Lung (tissue), 12 donors: ENCODE measurements around the gene TMEM8B. TPM values are rescaled to one million over a fixed set of nuclear protein-coding genes. Genes with fewer than 3 reads are reported as not detected.

Experiments used
- ATAC-seq: fragments of 200-7000 bp; cut with Tn5 transposase; one replicate; pipeline ENCODE4 v1.9.1; 2020; ENCODE audit warnings: moderate number of reproducible peaks; ENCODE audit not compliant: insufficient read depth, low FRiP score
- DNase-seq, 3 donors: peaks; one replicate each; pipeline ENCODE4 v3.0.0-alpha.2; 2013 to 2017
- H3K27ac ChIP-seq, 2 donors: one replicate each; pipeline ENCODE4 v1.5.1; 2013; ENCODE audit warnings: mild to moderate bottlenecking in 2 of 2, moderate library complexity in 2 of 2, control low read depth in 1 of 2, inconsistent platforms in 1 of 2, low read depth in 1 of 2, low read length in 1 of 2
- H3K27me3 ChIP-seq, 3 donors: one replicate each; pipeline ENCODE4 v1.5.1; 2013; ENCODE audit warnings: low read length in 2 of 3; ENCODE audit not compliant: control insufficient read depth in 3 of 3, insufficient read depth in 3 of 3
- H3K36me3 ChIP-seq, 4 donors: one replicate each; pipeline ENCODE4 v1.5.1; 2013; ENCODE audit warnings: low read length in 4 of 4, mild to moderate bottlenecking in 1 of 4, moderate library complexity in 1 of 4; ENCODE audit not compliant: control insufficient read depth in 4 of 4, insufficient read depth in 4 of 4
- H3K4me1 ChIP-seq, 5 donors: one replicate each; pipeline ENCODE4 v1.5.1; 2013; ENCODE audit warnings: low read length in 5 of 5, mild to moderate bottlenecking in 2 of 5, moderate library complexity in 1 of 5; ENCODE audit not compliant: control insufficient read depth in 5 of 5, insufficient read depth in 5 of 5
- H3K4me3 ChIP-seq: one replicate; pipeline ENCODE4 v1.5.1; 2013; ENCODE audit warnings: mild to moderate bottlenecking, control low read depth, moderate library complexity
- H3K9ac ChIP-seq, 2 donors: one replicate each; pipeline ENCODE4 v1.5.1; 2013; ENCODE audit warnings: low read length in 2 of 2, control low read depth in 1 of 2; ENCODE audit not compliant: insufficient read depth in 1 of 2
- H3K9me3 ChIP-seq, 4 donors: one replicate each; pipeline ENCODE4 v1.5.1; 2013; ENCODE audit warnings: low read length in 3 of 4, mild to moderate bottlenecking in 1 of 4, moderate library complexity in 1 of 4; ENCODE audit not compliant: control insufficient read depth in 4 of 4, insufficient read depth in 3 of 4
- WGBS, 2 donors: extraction: QIAGEN DNeasy Blood & Tissue Kit; methylation state at CpG; one replicate each; pipeline ENCODE4 v1.1.7; 2013; 5-methylcytosine and 5-hydroxymethylcytosine counted together
- polyA plus RNA-seq, 2 donors: library from polyadenylated mRNA; stranded (reverse); fragments of 200-250 nt; gene quantifications; one replicate each; pipeline ENCODE4 v1.2.1, GENCODE V29; 2013
- total RNA-seq, 2 donors: library from RNA; depleted of rRNA in 1 of 2; stranded (reverse); fragments of >200 nt in 1 of 2; gene quantifications; one replicate each; pipeline ENCODE4 v1.2.1, GENCODE V29; 2014 to 2021
- TF ChIP-seq, protein P1 (sequence below): IDR thresholded peaks from 2 replicates; pipeline ENCODE4 v1.5.1; 2012; ENCODE audit warnings: mild to moderate bottlenecking; ENCODE audit errors: control extremely low read depth, extremely low read depth
- donor health status: control.
- donor health status: control.
- donor health status: Bipolar disorder and iron deficiency.
- donor health status: healthy.
- donor health status: DM: yes; HTN: yes; CAD: no.

Gene TMEM8B
- total and polyA plus RNA-seq, 4 donors: 6.3 to 13.1 (median 9.1) TPM

GRCh38 chr9:35861161-35861897 lies 32.3 kb downstream of the TMEM8B start:
- Histone ChIP-seq H3K27ac (no peak overlapping the region), H3K36me3 (no peaks in the 10 kb centered on the region), H3K4me3 (no peak overlapping the region), H3K9ac (no peak overlapping the region), H3K4me1 (peaks cover 0 to 11% (median 0%) of the 10 kb centered on the region in 5 donors), H3K9me3 (no peaks in the 10 kb centered on the region), H3K27me3 (no peaks in the 10 kb centered on the region)
- ATAC-seq (no peak), DNase-seq (no peak)
- 73 to 74% methylated on average over 12 of the region's 12 CpGs for WGBS, 2 donors
- TF ChIP-seq, protein P1, sequence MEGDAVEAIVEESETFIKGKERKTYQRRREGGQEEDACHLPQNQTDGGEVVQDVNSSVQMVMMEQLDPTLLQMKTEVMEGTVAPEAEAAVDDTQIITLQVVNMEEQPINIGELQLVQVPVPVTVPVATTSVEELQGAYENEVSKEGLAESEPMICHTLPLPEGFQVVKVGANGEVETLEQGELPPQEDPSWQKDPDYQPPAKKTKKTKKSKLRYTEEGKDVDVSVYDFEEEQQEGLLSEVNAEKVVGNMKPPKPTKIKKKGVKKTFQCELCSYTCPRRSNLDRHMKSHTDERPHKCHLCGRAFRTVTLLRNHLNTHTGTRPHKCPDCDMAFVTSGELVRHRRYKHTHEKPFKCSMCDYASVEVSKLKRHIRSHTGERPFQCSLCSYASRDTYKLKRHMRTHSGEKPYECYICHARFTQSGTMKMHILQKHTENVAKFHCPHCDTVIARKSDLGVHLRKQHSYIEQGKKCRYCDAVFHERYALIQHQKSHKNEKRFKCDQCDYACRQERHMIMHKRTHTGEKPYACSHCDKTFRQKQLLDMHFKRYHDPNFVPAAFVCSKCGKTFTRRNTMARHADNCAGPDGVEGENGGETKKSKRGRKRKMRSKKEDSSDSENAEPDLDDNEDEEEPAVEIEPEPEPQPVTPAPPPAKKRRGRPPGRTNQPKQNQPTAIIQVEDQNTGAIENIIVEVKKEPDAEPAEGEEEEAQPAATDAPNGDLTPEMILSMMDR: no peak

GRCh38 chr9:35862328-35862727 lies 33.3 kb downstream of the TMEM8B start:
- no peaks in the 10 kb centered on the region for H3K9me3 ChIP-seq
- no peaks in the 10 kb centered on the region for H3K36me3 ChIP-seq
- no peak overlapping the region for H3K4me3 ChIP-seq
- TF ChIP-seq, protein P1: no peak
- DNase-seq (no peak), ATAC-seq (no peak)
- 87 to 88% methylated on average over 4 of the region's 4 CpGs for WGBS, 2 donors
- no peak overlapping the region for H3K9ac ChIP-seq
- no peaks in the 10 kb centered on the region for H3K27me3 ChIP-seq
- peaks cover 0 to 11% (median 0%) of the 10 kb centered on the region in 5 donors for H3K4me1 ChIP-seq
- no peak overlapping the region for H3K27ac ChIP-seq

DNA sequence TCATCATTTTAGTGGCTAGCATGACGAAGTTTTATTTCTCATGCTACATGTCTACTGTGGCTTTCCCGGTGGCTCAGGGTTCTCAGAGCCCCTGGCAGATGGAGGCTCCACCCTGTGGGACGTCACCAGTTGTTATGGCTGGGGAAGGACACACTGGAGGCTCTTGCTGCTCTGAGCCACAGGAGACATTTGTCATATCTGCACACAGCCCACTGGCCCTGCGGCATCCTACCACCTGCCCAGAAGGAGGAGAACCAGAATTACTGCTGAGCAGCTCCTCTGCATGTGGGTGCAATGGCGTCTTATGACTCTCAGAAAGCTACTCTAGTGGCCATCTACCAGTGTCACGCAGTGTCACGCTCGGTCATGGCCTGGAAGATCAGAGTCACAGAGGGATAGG lies 34.6 kb downstream of the TMEM8B start:
- TF ChIP-seq, protein P1: no peak
- no peak overlapping the region for H3K9ac ChIP-seq
- no peak overlapping the region for H3K4me3 ChIP-seq
- ATAC-seq (no peak), DNase-seq (no peak)
- WGBS, 2 donors: 76 to 82% methylated on average over 8 of the region's 8 CpGs
- H3K9me3 ChIP-seq: no peaks in the 10 kb centered on the region
- no peak overlapping the region for H3K27ac ChIP-seq
- no peaks in the 10 kb centered on the region for H3K27me3 ChIP-seq
- peaks cover 0 to 11% (median 0%) of the 10 kb centered on the region in 5 donors for H3K4me1 ChIP-seq
- no peaks in the 10 kb centered on the region for H3K36me3 ChIP-seq
